NCI-H187 (cell line): ENCODE measurements around the gene TRHDE.

ENCODE experiments used
- DNase-seq, 2 experiments: peaks; one replicate each; lab custom pipeline; 2025; lab: John Stamatoyannopoulos, UW

Gene TRHDE

DNA sequence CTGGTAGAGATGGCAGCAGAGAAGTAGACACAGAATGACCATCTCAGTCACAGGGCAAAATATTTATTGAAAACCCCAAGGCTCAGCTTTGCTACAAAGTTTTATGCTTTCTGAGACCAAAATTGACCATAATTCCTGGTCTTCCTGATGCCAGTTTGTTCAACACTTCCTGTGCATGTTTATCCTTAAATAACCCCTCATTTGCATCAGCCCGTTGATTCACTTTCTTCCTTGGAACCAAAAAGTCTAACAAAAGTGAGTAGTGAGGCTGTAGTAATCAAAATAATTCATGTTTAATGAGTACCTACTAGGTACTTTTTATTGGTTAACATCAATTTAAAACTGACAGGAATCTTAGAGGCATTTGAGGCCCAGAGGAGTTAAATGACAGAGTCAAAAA, 51.7 kb downstream of the TRHDE start:
- DNase-seq = no peak

- DNase-seq = no peak
Observed at GRCh38 chr12:72330301-72330700, 58.1 kb downstream of the TRHDE start.

- no peak for DNase-seq
Observed at GRCh38 chr12:72330784-72331183, 58.6 kb downstream of the TRHDE start.

DNA sequence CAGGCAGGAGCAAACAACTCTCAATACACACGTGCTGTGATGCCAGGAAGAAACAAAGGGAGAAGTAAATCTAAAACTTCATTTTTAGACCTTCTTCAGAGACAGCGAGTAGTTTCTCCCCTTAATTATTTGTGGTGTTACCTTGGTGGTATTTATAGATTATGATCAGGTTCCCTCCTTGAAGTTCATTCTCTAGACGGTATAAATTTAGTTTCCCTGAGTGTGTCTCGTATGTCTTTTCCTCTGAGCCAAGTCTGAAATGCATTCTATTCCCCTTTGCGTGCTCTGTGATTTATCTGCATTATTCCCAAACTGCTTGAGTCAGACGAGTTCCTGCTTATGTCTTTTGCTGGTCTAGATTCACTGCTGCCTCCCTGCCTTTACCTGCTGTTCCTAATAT, 65.2 kb downstream of the TRHDE start:
- DNase-seq = no peak

GRCh38 chr12:72337946-72338345, 65.8 kb downstream of the TRHDE start:
- no peak for DNase-seq

DNA sequence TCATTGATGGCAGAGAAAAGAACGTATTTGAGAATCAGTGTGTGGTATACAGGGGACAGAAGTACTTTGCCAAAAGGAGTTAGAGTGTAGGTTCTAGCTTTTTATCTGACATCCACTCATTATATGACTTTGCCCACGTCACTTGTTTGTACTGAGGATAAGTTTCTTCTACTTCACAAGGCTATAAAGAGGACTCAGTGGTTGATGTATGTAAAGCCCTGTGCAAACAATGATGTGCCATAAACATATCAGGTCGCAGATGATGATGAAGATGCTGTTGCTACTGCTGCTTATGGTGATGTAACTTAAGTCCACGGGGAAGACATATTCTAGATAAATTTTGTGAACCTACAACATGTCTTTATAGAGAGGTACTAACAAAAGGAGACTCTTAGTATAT, 66.3 kb downstream of the TRHDE start:
- DNase-seq = no peak

- DNase-seq = peak; percentile 77 to 82
Observed at GRCh38 chr12:72346363-72346944, 74.3 kb downstream of the TRHDE start.

DNA sequence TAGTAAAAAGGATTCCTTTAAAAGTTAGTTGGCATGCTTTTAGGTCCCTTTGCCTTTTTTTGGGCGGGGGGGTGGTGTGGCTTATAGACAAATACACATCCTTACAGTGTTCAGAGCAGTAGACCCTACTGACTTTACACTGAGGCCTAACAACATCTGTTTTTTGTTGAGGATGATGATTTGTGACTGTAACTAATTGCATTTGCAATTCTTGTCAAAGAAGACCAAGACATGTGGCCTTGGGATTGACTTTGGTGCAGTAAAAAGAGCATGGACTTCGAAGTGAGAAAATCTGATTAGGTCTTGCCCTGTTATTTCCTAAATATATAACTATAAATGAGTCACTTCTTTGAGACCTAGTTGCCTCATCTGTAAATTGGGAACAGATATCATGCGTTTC, 77.3 kb downstream of the TRHDE start:
- DNase-seq = no peak

GRCh38 chr12:72359416-72359815, 87.2 kb downstream of the TRHDE start:
- DNase-seq = no peak

DNA sequence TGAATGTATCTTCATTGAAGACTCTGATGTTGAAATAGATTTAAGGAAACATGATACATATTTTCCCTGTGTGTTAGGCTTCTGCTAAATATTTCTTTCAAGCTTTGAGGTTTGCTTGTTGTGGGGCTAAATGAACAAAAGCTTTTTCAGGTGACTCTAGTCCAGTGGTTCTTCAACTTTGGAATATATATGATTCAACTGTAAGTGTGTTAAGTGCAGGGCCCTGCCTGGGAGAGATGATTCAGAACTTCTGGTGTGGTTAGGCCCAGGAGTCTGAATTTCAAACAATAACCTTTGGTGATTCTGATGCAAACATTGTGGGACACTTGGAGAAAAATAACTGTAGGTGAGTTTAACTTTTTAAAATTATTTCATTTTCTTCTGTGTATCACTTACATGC, 93.0 kb downstream of the TRHDE start:
- no peak for DNase-seq

- DNase-seq = no peak
Observed at GRCh38 chr12:72366255-72366654, 94.1 kb downstream of the TRHDE start.

DNA sequence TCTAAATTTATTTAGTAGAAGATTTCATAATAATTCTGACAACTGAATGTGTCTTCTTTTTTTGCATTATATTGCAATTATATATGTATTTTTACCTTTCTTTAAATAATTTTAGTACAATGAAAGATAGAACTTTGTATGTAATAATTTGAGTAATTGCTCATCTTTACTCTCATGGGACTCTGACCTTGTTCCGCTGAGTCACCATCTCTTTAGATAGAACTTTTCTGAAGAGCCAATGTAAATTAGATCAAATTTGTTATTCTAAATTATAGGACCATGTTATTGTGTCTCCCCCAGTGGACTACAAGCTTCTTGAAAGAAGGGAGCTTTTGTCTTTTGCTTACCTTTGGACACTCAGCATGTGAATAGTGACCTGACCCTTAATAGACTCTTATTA, 96.1 kb downstream of the TRHDE start:
- no peak for DNase-seq

DNA sequence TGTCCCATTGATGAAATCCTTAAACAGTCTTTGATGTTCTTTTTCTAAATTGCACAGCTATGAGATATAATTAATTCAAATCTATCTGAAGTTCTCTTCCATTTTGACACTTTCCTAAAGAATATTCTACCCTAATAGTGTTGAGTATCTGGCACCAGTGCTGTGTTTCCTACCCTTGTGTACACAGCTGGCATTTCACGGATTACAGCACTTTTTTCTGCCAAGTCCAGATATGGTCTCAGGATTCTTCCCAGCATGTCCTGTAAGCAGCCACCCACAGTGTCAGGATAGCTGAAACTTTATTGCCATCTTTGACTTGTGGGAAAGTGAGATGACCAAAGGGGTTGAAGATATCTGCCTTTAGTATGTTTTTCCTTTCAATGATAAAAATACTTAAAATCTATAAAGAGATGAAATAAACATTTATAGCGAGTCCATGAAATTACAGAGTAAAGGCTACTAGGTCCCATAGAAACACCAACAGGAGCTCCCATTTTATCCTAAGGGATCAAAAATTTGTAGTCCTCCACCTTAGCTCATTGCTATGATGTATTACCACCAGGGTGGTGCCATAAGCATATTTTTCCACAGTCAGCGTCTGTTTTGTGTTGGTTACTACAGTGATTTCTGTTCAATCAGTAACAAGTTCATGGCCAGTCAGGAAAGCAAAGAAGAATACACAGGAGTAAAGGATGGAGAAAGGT, 96.7 kb downstream of the TRHDE start:
- no peak for DNase-seq

- no peak for DNase-seq
Observed at GRCh38 chr12:72369423-72369959, 97.3 kb downstream of the TRHDE start.

DNA sequence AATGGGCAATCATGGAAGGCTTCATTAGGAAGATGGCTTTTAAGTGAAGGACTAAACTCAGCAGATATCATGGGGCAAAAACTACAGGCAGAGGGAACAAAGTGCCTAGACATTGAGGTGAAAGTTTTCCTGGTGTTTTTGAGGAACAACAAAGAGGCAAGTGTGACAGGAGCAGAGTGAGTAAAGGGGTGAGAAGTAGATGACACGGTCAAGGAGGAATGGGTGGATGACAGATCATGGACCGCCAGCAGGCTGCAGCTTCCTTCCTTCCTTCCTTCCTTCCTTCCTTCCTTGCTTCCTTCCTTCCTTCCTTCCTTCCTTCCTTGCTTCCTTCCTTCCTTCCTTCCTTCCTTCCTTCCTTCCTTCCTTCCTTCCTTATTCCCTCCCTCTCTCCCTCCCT, 108.3 kb downstream of the TRHDE start:
- no peak for DNase-seq

- DNase-seq = no peak
Observed at GRCh38 chr12:72388322-72388721, 116.2 kb downstream of the TRHDE start.

DNA sequence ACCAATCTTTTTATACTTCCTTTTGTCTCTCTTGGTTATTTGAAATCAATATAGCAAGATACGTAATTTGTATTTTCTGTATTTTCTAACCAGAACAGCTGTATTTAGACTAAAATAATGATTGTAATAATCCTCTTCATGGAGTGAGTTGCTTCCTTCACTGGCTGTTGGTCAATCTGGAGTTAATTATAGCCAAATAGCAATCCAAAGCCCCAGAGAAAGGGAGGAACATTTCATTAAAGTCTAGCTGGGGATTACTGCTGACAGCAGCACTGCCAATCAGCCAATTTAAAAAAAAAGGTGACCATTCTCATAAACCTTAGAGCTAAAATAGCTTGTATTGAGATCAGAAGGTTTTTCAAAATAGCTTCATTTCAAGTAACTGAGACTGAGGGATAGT, 118.0 kb downstream of the TRHDE start:
- no peak for DNase-seq

GRCh38 chr12:72406111-72406510, 133.9 kb downstream of the TRHDE start:
- DNase-seq = no peak

DNA sequence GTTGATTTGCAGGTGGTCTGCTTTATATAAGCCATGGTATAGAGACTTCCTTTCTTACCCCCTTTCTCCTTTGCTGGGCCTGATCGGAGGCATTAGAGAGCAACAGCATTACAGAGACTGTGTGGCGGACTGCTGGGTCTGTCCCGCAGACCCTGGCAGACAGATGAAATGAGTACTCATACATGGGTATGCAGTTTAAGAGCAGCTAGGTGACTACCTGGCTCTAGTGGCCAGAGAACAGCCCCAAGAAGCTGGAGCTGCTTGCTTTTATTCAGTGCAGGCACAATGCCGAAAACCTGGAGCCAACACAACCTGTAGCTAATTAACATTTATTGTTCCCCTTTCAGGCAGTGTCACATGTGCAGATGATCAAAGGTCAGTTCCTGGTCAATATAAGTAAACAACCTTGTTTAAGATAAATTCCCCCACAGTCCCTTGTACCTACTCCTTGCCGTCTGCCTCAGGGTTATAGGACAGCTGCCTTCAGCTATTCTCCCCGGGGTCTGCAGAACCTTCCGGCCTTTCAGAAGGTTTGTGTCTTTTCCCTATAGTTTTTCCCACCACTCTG, 160.0 kb downstream of the TRHDE start:
- no peak for DNase-seq

- DNase-seq = no peak
Observed at GRCh38 chr12:72433298-72433697, 161.1 kb downstream of the TRHDE start.

GRCh38 chr12:72434999-72435398, 162.8 kb downstream of the TRHDE start:
- DNase-seq = no peak

DNA sequence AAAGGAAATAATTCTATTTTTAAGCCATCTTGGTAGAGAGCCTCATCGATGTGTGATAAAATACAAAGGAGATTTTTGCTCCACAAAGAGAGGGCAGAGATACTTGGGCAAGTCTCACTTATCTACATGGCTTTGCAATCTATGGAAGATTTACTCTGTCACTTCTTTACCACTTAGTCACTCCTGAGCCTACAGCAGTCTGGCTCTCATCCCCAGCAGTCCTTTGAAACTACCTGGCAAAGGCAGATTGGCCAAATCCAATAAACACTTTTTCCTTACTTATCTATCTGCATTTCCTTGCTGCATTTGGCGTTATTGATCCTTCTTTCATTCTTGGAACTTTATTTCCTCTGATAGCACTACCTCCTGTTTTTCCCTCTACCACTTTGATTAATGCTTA, 170.0 kb downstream of the TRHDE start:
- no peak for DNase-seq

DNA sequence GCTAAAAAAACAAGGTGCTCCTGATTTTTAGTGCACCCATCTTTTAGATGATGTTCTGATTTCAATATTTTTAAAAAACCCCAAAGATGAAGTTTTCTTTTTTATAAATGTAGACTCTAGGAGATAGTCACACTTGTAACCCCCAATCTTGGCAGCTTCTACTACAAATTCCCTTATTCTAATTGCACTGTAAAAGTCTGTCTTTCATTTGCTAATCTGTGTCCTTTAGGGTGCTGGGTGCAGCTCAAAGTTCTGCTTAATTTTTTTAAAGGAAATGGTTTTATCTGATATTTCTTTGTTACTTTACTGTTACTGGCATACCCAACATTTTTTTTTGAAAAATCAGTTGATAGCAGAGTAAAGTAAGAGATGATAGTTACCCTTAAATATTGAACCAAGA, 172.0 kb downstream of the TRHDE start:
- DNase-seq = no peak

DNA sequence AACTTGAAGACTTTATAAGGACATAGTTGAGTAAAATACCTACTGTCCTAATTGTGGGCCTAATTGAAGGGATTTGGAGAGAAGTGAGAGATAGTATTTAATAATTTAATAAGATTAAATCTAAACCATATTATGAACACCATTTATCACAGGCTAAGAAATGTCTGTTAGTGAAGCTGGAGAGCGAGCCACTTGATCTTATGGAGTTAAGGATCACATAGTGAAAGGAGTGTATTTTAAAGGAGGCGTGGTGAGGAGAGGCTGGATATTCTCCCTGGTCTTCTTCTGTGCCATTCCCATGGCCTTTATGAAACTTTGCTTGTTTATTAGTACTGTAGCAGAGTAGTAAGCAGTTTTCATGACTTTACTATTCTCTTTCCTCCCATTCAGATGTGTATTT, 172.4 kb downstream of the TRHDE start:
- no peak for DNase-seq
